CD4-positive, alpha-beta T cell (primary cell): Measurements from ENCODE around the gene SRPK2. TPM values are rescaled to one million over a fixed set of nuclear protein-coding genes. Genes with fewer than 3 reads are reported as not detected.
"Not testable (repeated sequence)": the region's sequence is repeated elsewhere in the genome, so short reads cannot be mapped to it uniquely, and the experiment has no call there.

Experiments used
- ATAC-seq: fragments of 200-7000 bp; cut with Tn5 transposase; one replicate; pipeline ENCODE4 v1.10.0; 2022; ENCODE audit warnings: mild to moderate bottlenecking; ENCODE audit not compliant: poor library complexity
- CTCF ChIA-PET: fragments of 350-600 bp; sonication (Branson Sonifier 250); formaldehyde crosslinking; loops from one replicate; lab custom pipeline; 2021; ENCODE audit warnings: antibody characterized with exemption, inconsistent platforms; lab: Charles Lee
- POLR2A ChIA-PET: fragments of 350-600 bp; sonication (Branson Sonifier 250); formaldehyde crosslinking; loops from one replicate; lab custom pipeline; 2021; ENCODE audit warnings: antibody characterized with exemption, inconsistent platforms; lab: Charles Lee
- DNase-seq, 14 experiments: peaks; one replicate each; pipeline ENCODE4 v3.0.0-alpha.2; 2013 to 2020; ENCODE audit warnings: mixed read lengths in 2 of 14
- H3K27ac ChIP-seq, 2 donors: one replicate each; pipeline versions ENCODE4 v1.5.1 to v1.7.0; 2013; ENCODE audit warnings: low read length in 2 of 2, low read depth in 1 of 2, mild to moderate bottlenecking in 1 of 2
- H3K27me3 ChIP-seq, 2 experiments: 1 replicate in 1 of 2; 2 replicates in 1 of 2; pipeline versions ENCODE4 v1.6.1 to v1.7.0; 2013; ENCODE audit warnings: low read length in 2 of 2, control low read depth in 1 of 2, mild to moderate bottlenecking in 1 of 2, moderate library complexity in 1 of 2; ENCODE audit not compliant: insufficient read depth in 2 of 2, control insufficient read depth in 1 of 2
- H3K36me3 ChIP-seq: one replicate; pipeline ENCODE4 v1.6.1; 2013; ENCODE audit warnings: low read length, control low read depth; ENCODE audit not compliant: insufficient read depth
- H3K4me1 ChIP-seq: one replicate; pipeline ENCODE4 v1.6.1; 2013; ENCODE audit warnings: low read length, control low read depth; ENCODE audit not compliant: insufficient read depth
- H3K4me3 ChIP-seq: one replicate; pipeline ENCODE4 v1.5.1; 2013; ENCODE audit warnings: mild to moderate bottlenecking, low read length, moderate library complexity
- H3K9me3 ChIP-seq, 2 experiments: 1 replicate in 1 of 2; 2 replicates in 1 of 2; pipeline versions ENCODE4 v1.6.1 to v1.7.0; 2013; ENCODE audit warnings: low read length in 2 of 2, mild to moderate bottlenecking in 2 of 2, control low read depth in 1 of 2, moderate library complexity in 1 of 2; ENCODE audit not compliant: control insufficient read depth in 1 of 2, insufficient read depth in 1 of 2
- H3K27ac Mint-ChIP-seq: one replicate; pipeline ENCODE4 v1.8.0; 2020; ENCODE audit warnings: mixed read lengths
- H3K27me3 Mint-ChIP-seq: one replicate; pipeline ENCODE4 v1.8.0; 2021; ENCODE audit warnings: mixed read lengths
- H3K36me3 Mint-ChIP-seq: one replicate; pipeline ENCODE4 v1.8.0; 2021; ENCODE audit warnings: low read depth, mixed read lengths
- H3K4me1 Mint-ChIP-seq: one replicate; pipeline ENCODE4 v1.8.0; 2021; ENCODE audit warnings: low read depth, mixed read lengths
- H3K4me3 Mint-ChIP-seq: one replicate; pipeline ENCODE4 v1.8.0; 2020; ENCODE audit warnings: mild to moderate bottlenecking, mixed read lengths
- H3K9me3 Mint-ChIP-seq: one replicate; pipeline ENCODE4 v1.8.0; 2020; ENCODE audit warnings: mixed read lengths
- CTCF ChIP-seq: fragments of 200-600 bp; IDR thresholded peaks from one replicate; pipeline ENCODE4 v1.8.0; 2022; ENCODE audit warnings: antibody characterized with exemption, mild to moderate bottlenecking
- intact Hi-C, 2 experiments: fragments of 100-400 bp; cut with DNase I in 1 of 2; cut with micrococcal nuclease in 1 of 2; formaldehyde crosslinking; loops; one replicate each; pipeline versions ENCODE4 v1.15.1 to v1.9.0; 2023 to 2025; cut with DNase I, micrococcal nuclease
- total RNA-seq, 174 experiments: library from RNA in 2 of 174; stranded (reverse) in 2 of 174; gene quantifications; one replicate each; pipeline ENCODE4 v1.2.3 and lab custom pipeline; 2021 to 2026

SRPK2 gene
- total RNA-seq, 2 experiments from 2014 or later: 39.9 to 40.9 TPM

DNA sequence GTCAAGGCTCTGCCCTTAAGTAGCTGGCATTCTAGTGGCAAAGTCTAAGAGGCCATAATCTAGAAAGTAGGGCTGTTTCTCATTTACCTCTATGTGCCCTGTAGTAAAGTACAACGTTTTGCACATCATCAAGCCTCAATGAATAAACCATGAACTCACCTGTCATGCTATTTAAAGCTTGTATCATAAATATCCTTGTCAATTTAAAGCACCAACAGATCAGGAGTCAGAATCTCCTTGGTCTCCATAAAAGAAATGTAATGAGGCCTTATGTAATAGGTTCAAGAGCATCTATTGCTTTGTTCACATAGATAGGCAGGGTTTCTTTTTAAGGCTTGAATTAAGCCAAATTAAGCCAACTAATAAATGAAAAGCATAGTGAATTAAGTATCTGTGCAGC, 192.8 kb downstream of the SRPK2 start:
- DNase-seq (no peak), ATAC-seq (no peak)
- CTCF ChIA-PET: no interaction called here
- Histone ChIP-seq H3K4me1 (no peaks in the 10 kb centered on the region), H3K27ac (no peak overlapping the region), H3K36me3 (peaks cover 6% of the 10 kb centered on the region), H3K4me3 (no peak overlapping the region), H3K9me3 (no peaks in the 10 kb centered on the region), H3K27me3 (no peaks in the 10 kb centered on the region)
- Mint-ChIP-seq H3K27ac (no peak overlapping the region), H3K4me1 (peaks cover 56% of the 10 kb centered on the region), H3K9me3 (no peaks in the 10 kb centered on the region), H3K4me3 (no peak overlapping the region), H3K27me3 (no peaks in the 10 kb centered on the region), H3K36me3 (peaks cover 65% of the 10 kb centered on the region)
- intact Hi-C loops: no loop called here
- no peak for TF ChIP-seq CTCF
- POLR2A ChIA-PET: interaction anchor here (1.2 kb wide), 1 partner anchor 11 kb away, joined by 3 read pairs; no protein-coding TSS in a partner anchor

GRCh38 chr7:105194959-105195358, 193.8 kb downstream of the SRPK2 start:
- Mint-ChIP-seq H3K36me3 (peaks cover 55% of the 10 kb centered on the region), H3K4me1 (peaks cover 52% of the 10 kb centered on the region)
- H3K4me3 ChIP-seq, H3K27ac ChIP-seq, H3K27me3 ChIP-seq, H3K4me3 Mint-ChIP-seq, H3K27me3 Mint-ChIP-seq, intact Hi-C loops, POLR2A ChIA-PET, H3K4me1 ChIP-seq, ATAC-seq, H3K9me3 ChIP-seq, CTCF ChIA-PET, H3K9me3 Mint-ChIP-seq, H3K36me3 ChIP-seq, H3K27ac Mint-ChIP-seq, DNase-seq: not testable (repeated sequence)

DNA sequence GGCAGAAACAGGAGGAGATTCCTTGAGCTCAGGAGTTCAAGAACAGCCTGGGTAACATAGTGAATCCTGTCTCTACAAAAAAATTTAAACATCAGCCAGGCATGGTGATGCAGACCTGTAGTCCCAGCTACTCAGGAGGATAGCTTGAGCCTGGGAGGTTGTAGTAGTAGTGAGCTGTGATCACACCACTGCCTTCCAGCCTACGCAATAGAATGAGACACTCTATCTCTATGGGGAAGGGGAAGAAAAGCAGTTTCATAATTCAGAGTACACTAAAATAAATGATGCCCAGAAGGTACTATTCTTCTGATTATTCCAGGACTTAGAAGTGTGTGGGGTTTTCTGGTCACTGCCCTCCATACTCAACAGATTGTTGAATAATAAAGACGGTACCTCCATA, 197.4 kb downstream of the SRPK2 start:
- Histone ChIP-seq H3K4me1 (no peaks in the 10 kb centered on the region), H3K9me3 (no peaks in the 10 kb centered on the region), H3K27me3 (no peaks in the 10 kb centered on the region), H3K27ac (no peak overlapping the region), H3K4me3 (no peak overlapping the region), H3K36me3 (peaks cover 3% of the 10 kb centered on the region)
- Mint-ChIP-seq H3K4me3 (no peak overlapping the region), H3K36me3 (peaks cover 31% of the 10 kb centered on the region), H3K27me3 (no peaks in the 10 kb centered on the region), H3K4me1 (peaks cover 57% of the 10 kb centered on the region), H3K9me3 (no peaks in the 10 kb centered on the region), H3K27ac (no peak overlapping the region)
- ATAC-seq (no peak), DNase-seq (peak in 2 of 14 experiments; percentile 7 to 16)
- CTCF ChIA-PET: no interaction called here
- intact Hi-C loops: no loop called here
- TF ChIP-seq CTCF: no peak
- POLR2A ChIA-PET: interaction anchor here (0.6 to 1.0 kb wide), 2 partner anchors 28 to 79 kb away, joined by 3 to 4 read pairs; no protein-coding TSS in a partner anchor

DNA sequence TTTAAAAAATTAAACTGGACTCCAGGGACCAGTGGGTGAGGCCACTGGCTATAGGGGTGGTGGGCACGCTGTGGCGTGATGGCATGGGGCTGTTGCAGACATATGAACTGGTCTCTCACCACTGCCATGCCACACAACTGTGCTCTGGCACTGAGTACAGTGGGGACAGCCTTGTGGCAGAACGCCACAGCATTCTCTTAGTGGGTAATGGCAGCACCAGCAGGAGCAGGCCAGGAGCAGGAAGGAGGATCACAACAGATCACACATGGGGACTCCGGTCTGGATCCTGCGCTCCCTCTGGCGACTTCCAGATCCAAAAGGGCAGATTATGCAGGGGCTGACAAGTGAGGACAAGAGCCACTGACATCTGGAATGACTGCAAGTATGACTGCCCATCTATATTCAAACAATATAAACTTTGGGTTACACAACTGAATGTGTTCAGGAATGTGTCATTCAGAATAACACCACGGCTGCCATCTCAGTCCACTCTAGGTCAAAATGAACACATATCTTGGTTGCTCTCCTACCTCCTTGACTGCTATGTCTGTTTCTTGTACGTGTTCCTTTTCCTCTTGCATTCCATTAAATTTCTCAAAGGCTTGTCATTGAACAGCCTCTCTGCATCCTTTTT, 198.7 kb downstream of the SRPK2 start:
- Mint-ChIP-seq H3K36me3 (peaks cover 24% of the 10 kb centered on the region), H3K4me1 (peaks cover 50% of the 10 kb centered on the region), H3K27ac (no peak overlapping the region), H3K27me3 (no peaks in the 10 kb centered on the region), H3K9me3 (no peaks in the 10 kb centered on the region), H3K4me3 (no peak overlapping the region)
- no peak for TF ChIP-seq CTCF
- ATAC-seq (no peak), DNase-seq (no peak)
- CTCF ChIA-PET: no interaction called here
- Histone ChIP-seq H3K36me3 (peaks cover 3% of the 10 kb centered on the region), H3K4me3 (no peak overlapping the region), H3K4me1 (no peaks in the 10 kb centered on the region), H3K9me3 (no peaks in the 10 kb centered on the region), H3K27me3 (no peaks in the 10 kb centered on the region), H3K27ac (no peak overlapping the region)
- intact Hi-C loops: no loop called here
- POLR2A ChIA-PET: interaction anchor here (1.0 kb wide), 1 partner anchor 29 kb away, joined by 3 read pairs; no protein-coding TSS in a partner anchor
